ENCODE results near the gene SLFN12L. TPM values are rescaled to one million over a fixed set of nuclear protein-coding genes. Genes with fewer than 3 reads are reported as not detected.

SLFN12L gene
- total RNA-seq, 1 experiment from 2014 or later = 2.7 TPM

DNA sequence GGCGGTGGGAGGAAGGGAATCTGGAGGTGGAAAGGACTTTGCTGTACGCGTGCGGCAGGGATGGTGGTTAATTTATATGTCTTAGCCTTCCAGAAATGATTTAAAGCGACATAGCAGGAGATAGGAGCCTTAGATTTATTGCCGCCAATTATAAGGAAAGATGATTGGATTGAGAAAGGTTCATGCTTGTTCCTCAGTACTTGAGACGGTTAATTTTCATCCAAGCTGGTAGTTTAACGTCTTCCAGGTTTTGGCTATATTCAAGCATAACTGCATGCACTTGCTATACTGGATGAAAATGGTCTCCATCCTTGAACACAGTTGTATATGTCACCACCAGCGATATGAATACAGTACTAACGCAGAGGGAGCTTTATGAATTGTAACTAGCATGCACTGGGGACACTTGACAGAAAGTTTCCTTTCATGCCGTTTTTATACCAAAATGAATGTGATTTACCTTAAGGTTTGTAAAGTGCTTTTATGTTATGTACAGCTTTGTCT is 41.5 kb upstream of the SLFN12L start:
- Histone ChIP-seq H3K4me1 (ENCODE audit: insufficient read depth, low read length, poor library complexity, severe bottlenecking) (peaks cover 3% of the 10 kb centered on the region), H3K36me3 (ENCODE audit: insufficient read depth, low read length, poor library complexity, severe bottlenecking) (peaks cover 3% of the 10 kb centered on the region), H3K27ac (ENCODE audit: low read depth, low read length, poor library complexity, severe bottlenecking) (peak overlapping the region; percentile 77), H3K9me3 (ENCODE audit: low read depth, low read length, poor library complexity, severe bottlenecking) (no peaks in the 10 kb centered on the region), H3K4me3 (ENCODE audit: low read depth, low read length, poor library complexity, severe bottlenecking) (peak overlapping the region; percentile 64), H3K27me3 (replicated peaks; ENCODE audit: insufficient read depth, low read depth, low read length, poor library complexity) (no peaks in the 10 kb centered on the region)
- no peak for DNase-seq (ENCODE audit: low spot score)
- ChIA-PET POLR2A (ENCODE audit: low non-redundant PET) (no interaction called here), CTCF (interaction anchor here (1.5 kb wide), 1 partner anchor 11 kb away, joined by 3 read pairs; no protein-coding TSS in a partner anchor)
- intact Hi-C loops (cut with micrococcal nuclease; ENCODE audit: unreplicated experiment) = no loop called here
- TSS peak; percentile 85 for BruUV-seq (replicated peaks)
- TF ChIP-seq EZH2 (IDR thresholded peaks at IDR 0.05; ENCODE audit: borderline replicate concordance, low read depth, low read length, poor library complexity, severe bottlenecking) = no peak
- no peak for TF ChIP-seq CTCF (conservative IDR thresholded peaks at IDR 0.05; ENCODE audit: low read depth, low read length)

DNA sequence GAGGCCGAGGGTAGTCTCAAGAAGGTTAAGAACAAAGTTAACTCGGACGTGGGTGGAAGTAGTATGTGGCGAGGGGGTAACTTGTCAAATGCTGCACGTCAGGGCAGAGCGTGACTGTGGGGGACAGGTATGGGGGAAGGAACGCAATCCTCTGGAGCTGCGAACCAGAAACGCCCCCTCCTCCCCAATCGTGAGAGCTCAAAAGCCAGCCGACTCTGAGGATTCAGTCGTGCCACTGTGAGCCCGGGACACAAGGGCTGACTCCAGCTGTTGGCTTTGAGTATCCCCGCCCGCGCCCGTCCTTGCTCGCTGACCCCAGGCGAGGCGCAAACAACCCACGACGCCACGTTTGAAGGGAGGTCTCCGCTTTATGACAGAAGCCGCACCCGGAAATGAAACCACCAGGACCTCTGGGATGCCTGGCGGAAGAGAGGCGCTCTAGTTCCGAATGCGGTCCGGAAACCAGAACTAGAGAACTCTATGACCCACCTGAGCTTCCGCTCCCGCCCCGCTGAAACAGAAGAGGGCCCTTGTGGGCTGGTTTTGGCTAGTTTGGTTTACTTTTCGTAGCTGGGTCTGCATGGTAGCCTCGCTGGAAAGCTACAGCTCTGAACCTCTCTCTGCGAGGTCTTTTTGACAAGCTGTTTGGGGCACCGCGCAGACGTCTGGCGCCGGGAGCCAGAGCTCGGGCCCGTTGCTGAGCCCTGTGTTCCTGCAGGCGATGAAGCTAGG is 40.9 kb upstream of the SLFN12L start, which contains the start of gene PEX12:
PEX12 (minus strand) TSS at position 375 of the 732 bp plus-strand sequence. CDS start 550 bp downstream, outside the sequence.
- ChIA-PET CTCF (interaction anchor here (1.5 kb wide), 1 partner anchor 10 kb away, joined by 3 read pairs; no protein-coding TSS in a partner anchor), POLR2A (ENCODE audit: low non-redundant PET) (no interaction called here)
- peaks cover 3% of the 10 kb centered on the region for H3K36me3 ChIP-seq (ENCODE audit: insufficient read depth, low read length, poor library complexity, severe bottlenecking)
- peaks cover 3% of the 10 kb centered on the region for H3K4me1 ChIP-seq (ENCODE audit: insufficient read depth, low read length, poor library complexity, severe bottlenecking)
- peak within 1 kb of the TSS; percentile 77 for H3K27ac ChIP-seq (ENCODE audit: low read depth, low read length, poor library complexity, severe bottlenecking)
- no peaks in the 10 kb centered on the region for H3K9me3 ChIP-seq (ENCODE audit: low read depth, low read length, poor library complexity, severe bottlenecking)
- H3K4me3 ChIP-seq (ENCODE audit: low read depth, low read length, poor library complexity, severe bottlenecking) = peak within 1 kb of the TSS; percentile 64
- intact Hi-C loops (cut with micrococcal nuclease; ENCODE audit: unreplicated experiment) = no loop called here
- peak; percentile 84 for DNase-seq (ENCODE audit: low spot score)
- H3K27me3 ChIP-seq (replicated peaks; ENCODE audit: insufficient read depth, low read depth, low read length, poor library complexity) = no peaks in the 10 kb centered on the region
- TF ChIP-seq EZH2 (IDR thresholded peaks at IDR 0.05; ENCODE audit: borderline replicate concordance, low read depth, low read length, poor library complexity, severe bottlenecking) (no peak), CTCF (conservative IDR thresholded peaks at IDR 0.05; ENCODE audit: low read depth, low read length) (no peak)
- no TSS peak for BruUV-seq (replicated peaks)

DNA sequence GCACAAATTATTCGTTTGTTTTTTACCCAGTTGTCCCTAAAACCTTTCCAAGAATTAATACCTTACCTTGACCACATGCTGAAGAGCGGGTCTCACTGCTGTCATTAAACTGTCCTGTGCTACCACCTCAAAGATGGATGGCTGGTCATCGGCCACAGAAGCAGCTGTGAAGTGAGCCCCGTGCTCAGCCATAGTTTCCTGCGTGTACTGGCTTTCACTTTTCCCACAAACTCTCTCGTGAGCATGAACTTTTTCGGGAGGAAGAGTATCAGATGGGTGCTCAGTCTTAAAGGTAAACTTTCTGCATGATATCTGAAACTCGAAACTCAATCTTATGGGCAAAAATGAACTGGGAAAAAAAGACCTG is 40.3 kb upstream of the SLFN12L start:
- TF ChIP-seq EZH2 (IDR thresholded peaks at IDR 0.05; ENCODE audit: borderline replicate concordance, low read depth, low read length, poor library complexity, severe bottlenecking) = no peak
- TF ChIP-seq CTCF (conservative IDR thresholded peaks at IDR 0.05; ENCODE audit: low read depth, low read length) = no peak
- CTCF ChIA-PET = no interaction called here
- intact Hi-C loops (cut with micrococcal nuclease; ENCODE audit: unreplicated experiment) = no loop called here
- H3K4me3 ChIP-seq (ENCODE audit: low read depth, low read length, poor library complexity, severe bottlenecking) = peak overlapping the region; percentile 64
- BruUV-seq (replicated peaks) = TSS peak; percentile 86
- H3K36me3 ChIP-seq (ENCODE audit: insufficient read depth, low read length, poor library complexity, severe bottlenecking) = peaks cover 3% of the 10 kb centered on the region
- H3K4me1 ChIP-seq (ENCODE audit: insufficient read depth, low read length, poor library complexity, severe bottlenecking) = peaks cover 3% of the 10 kb centered on the region
- H3K27me3 ChIP-seq (replicated peaks; ENCODE audit: insufficient read depth, low read depth, low read length, poor library complexity) = no peaks in the 10 kb centered on the region
- H3K27ac ChIP-seq (ENCODE audit: low read depth, low read length, poor library complexity, severe bottlenecking) = peak overlapping the region; percentile 77
- DNase-seq (ENCODE audit: low spot score) = no peak
- POLR2A ChIA-PET (ENCODE audit: low non-redundant PET) = no interaction called here
- no peaks in the 10 kb centered on the region for H3K9me3 ChIP-seq (ENCODE audit: low read depth, low read length, poor library complexity, severe bottlenecking)
